ENCODE data around the gene MAGEC1. TPM values are rescaled to one million over a fixed set of nuclear protein-coding genes. Genes with fewer than 3 reads are reported as not detected.

MAGEC1 gene
- total RNA-seq, 1 donor from 2014 or later, result not detected

GRCh38 chrX:141928432-141928831, 24.7 kb downstream of the MAGEC1 start:
- Histone ChIP-seq H3K36me3 (no peaks in the 10 kb centered on the region), H3K4me1 (no peaks in the 10 kb centered on the region), H3K4me3 (no peak overlapping the region), H3K27me3 (no peaks in the 10 kb centered on the region), H3K9me3 (no peaks in the 10 kb centered on the region), H3K27ac (no peak overlapping the region)
- no peak for TF ChIP-seq CTCF (IDR thresholded peaks at IDR 0.05)
- TF ChIP-seq POLR2A (IDR thresholded peaks at IDR 0.05), result no peak
- no peak for TF ChIP-seq POLR2AphosphoS5 (IDR thresholded peaks at IDR 0.05; ENCODE audit: insufficient read depth in 1 of 2, low read depth in 1 of 2)
- DNase-seq (ENCODE audit: extremely low spot score in 2 of 2), result no peak
- intact Hi-C loops (cut with DNase I), result no loop called here

GRCh38 chrX:141934059-141934641, 30.5 kb downstream of the MAGEC1 start:
- Histone ChIP-seq H3K36me3 (no peaks in the 10 kb centered on the region), H3K4me1 (no peaks in the 10 kb centered on the region), H3K9me3 (no peaks in the 10 kb centered on the region), H3K27ac (no peak overlapping the region), H3K4me3 (no peak overlapping the region), H3K27me3 (no peaks in the 10 kb centered on the region)
- DNase-seq (ENCODE audit: extremely low spot score in 2 of 2), result no peak
- intact Hi-C loops (cut with DNase I), result no loop called here
- TF ChIP-seq POLR2AphosphoS5 (IDR thresholded peaks at IDR 0.05; ENCODE audit: insufficient read depth in 1 of 2, low read depth in 1 of 2) (no peak), POLR2A (IDR thresholded peaks at IDR 0.05) (no peak), CTCF (IDR thresholded peaks at IDR 0.05) (no peak)

GRCh38 chrX:141935645-141936044, 32.0 kb downstream of the MAGEC1 start:
- no peak for TF ChIP-seq CTCF (IDR thresholded peaks at IDR 0.05)
- TF ChIP-seq POLR2A (IDR thresholded peaks at IDR 0.05), result no peak
- no peak for TF ChIP-seq POLR2AphosphoS5 (IDR thresholded peaks at IDR 0.05; ENCODE audit: insufficient read depth in 1 of 2, low read depth in 1 of 2)
- no peaks in the 10 kb centered on the region for H3K36me3 ChIP-seq
- H3K27me3 ChIP-seq, result no peaks in the 10 kb centered on the region
- no peaks in the 10 kb centered on the region for H3K4me1 ChIP-seq
- H3K4me3 ChIP-seq, result no peak overlapping the region
- intact Hi-C loops (cut with DNase I), result no loop called here
- no peaks in the 10 kb centered on the region for H3K9me3 ChIP-seq
- no peak overlapping the region for H3K27ac ChIP-seq
- DNase-seq (ENCODE audit: extremely low spot score in 2 of 2), result no peak

- H3K9me3 ChIP-seq, result no peaks in the 10 kb centered on the region
- H3K27me3 ChIP-seq, result no peaks in the 10 kb centered on the region
- H3K27ac ChIP-seq, result no peak overlapping the region
- H3K36me3 ChIP-seq, result no peaks in the 10 kb centered on the region
- no peaks in the 10 kb centered on the region for H3K4me1 ChIP-seq
- intact Hi-C loops (cut with DNase I), result no loop called here
- no peak for TF ChIP-seq POLR2A (IDR thresholded peaks at IDR 0.05)
- no peak for TF ChIP-seq POLR2AphosphoS5 (IDR thresholded peaks at IDR 0.05; ENCODE audit: insufficient read depth in 1 of 2, low read depth in 1 of 2)
- no peak for TF ChIP-seq CTCF (IDR thresholded peaks at IDR 0.05)
- H3K4me3 ChIP-seq, result no peak overlapping the region
- no peak for DNase-seq (ENCODE audit: extremely low spot score in 2 of 2)
Measured at GRCh38 chrX:141936080-141936479, 32.4 kb downstream of the MAGEC1 start.

- H3K27me3 ChIP-seq, result no peaks in the 10 kb centered on the region
- H3K4me1 ChIP-seq, result no peaks in the 10 kb centered on the region
- no peaks in the 10 kb centered on the region for H3K9me3 ChIP-seq
- TF ChIP-seq POLR2A (IDR thresholded peaks at IDR 0.05) (no peak), CTCF (IDR thresholded peaks at IDR 0.05) (no peak), POLR2AphosphoS5 (IDR thresholded peaks at IDR 0.05; ENCODE audit: insufficient read depth in 1 of 2, low read depth in 1 of 2) (no peak)
- no peak overlapping the region for H3K4me3 ChIP-seq
- intact Hi-C loops (cut with DNase I), result no loop called here
- no peaks in the 10 kb centered on the region for H3K36me3 ChIP-seq
- no peak for DNase-seq (ENCODE audit: extremely low spot score in 2 of 2)
- H3K27ac ChIP-seq, result no peak overlapping the region
Measured at GRCh38 chrX:141941234-141941633, 37.5 kb downstream of the MAGEC1 start.

Measured in vagina (tissue), 2 donors.